Posterior vena cava (tissue), 2 donors: ENCODE results near the gene CACNA1B. TPM values are rescaled to one million over a fixed set of nuclear protein-coding genes. Genes with fewer than 3 reads are reported as not detected.

Source experiments
- DNase-seq: peaks from one replicate; pipeline ENCODE4 v3.0.0-alpha.2; 2020; ENCODE audit warnings: low spot score
- intact Hi-C, 2 donors: fragments of 100-400 bp; cut with DNase I; formaldehyde crosslinking; loops; one replicate each; pipeline versions ENCODE4 v1.14.1 to v1.14.2; 2022 to 2023
- total RNA-seq, 2 donors: library from RNA; stranded (reverse); fragmentation: NEBNext Ultra II Directional; extraction: Animal tissue kit (Norgen Biotek cat#: 25700); gene quantifications; one replicate each; pipeline ENCODE4 v1.2.1, GENCODE V29; 2021
- donor health status: DM: yes; HTN: yes; CAD: no.
- donor health status: DM: yes; HTN: yes; CAD: no.

Gene CACNA1B
- total RNA-seq, 2 donors from 2014 or later: 0.09 to 0.10 TPM

DNA sequence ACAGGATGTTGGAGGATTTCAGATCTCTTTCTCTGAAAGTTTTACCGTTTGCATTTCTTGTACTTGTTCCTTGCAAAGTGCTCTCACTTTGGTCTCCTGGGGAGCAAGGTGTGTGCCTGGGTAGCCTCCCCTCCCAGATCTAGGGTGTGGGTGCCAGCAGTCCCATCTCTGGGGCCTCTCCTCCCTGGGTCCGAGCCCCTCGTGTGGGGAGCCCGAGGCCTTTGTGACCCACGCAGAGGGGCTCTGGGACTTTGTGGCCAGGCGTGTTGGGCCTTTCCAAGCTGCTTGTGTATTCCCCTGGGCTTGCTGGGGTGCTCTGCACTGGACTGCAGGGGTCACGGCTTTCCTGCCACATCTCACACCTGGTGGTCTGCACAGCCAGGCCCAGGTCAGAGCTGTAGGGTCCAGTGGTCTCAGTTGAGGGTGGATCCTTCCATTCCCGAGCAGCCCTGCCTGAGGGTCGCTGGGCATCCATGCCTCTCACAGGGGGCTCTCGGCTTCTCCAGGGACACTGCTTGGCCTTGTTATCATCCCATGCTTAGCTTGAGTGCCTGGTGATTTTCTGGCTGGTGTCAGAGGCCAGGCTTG is 96.3 kb downstream of the CACNA1B start:
- peak; percentile 61 for DNase-seq
- intact Hi-C loops: no loop called here

DNA sequence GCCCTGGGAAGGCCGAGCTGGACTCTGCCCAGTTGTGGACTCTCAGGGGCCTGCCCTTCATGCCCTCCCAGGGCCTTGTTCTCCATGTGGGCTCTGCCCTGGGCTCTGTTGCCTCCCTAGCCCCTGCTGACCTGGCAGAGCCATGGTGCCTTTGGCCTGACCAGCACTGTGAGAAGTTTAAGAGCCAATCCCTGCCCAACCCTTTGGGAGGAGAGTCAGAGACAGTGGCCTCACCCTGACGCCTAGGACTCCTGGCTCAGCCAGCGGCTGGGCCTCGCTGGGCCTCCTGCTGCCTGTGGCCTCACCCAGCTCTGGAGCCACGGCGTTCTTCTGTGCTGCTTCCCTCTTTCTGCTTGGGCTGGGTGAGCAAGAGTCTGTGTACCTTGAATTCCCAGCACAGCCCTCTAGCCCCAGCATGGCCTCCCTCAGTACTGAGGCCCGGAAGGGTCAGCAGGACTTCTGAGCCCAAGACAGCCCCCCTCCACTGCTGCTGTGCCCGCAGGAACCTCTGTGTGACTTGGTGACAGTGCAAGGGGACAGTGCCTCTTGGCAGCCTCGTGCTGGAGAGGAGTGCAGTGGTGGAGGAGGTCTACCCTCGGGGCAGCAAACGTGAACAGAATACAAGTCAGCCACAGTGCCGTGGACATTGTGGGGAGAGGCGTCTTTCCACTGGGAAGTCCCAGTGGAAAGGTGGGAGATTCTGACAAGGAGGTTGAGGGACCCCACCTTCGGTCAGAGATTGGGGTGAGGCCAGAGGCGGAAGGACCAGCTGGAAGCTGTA is 97.4 kb downstream of the CACNA1B start:
- peak; percentile 46 for DNase-seq
- intact Hi-C loops: no loop called here

DNA sequence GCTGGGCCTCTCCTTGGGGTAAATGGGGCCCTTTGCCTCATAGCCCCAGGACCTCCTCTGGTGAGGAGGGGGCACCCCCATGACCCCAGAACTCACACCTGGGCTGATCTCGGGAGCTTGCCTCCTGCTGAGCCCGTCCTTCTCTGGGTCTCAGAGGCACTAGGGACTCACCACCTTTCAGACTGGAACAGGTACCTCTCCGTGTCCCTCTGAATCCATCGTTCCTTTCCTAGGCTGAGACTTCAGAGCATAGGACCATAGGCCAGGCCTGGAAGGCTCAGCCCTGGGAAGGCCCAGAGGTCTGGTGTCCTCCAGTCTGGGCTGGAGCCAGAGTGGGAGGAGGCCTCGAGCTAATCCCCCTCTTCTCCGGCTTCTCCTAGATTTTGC is 97.9 kb downstream of the CACNA1B start:
- intact Hi-C loops: no loop called here
- peak; percentile 46 for DNase-seq

DNA sequence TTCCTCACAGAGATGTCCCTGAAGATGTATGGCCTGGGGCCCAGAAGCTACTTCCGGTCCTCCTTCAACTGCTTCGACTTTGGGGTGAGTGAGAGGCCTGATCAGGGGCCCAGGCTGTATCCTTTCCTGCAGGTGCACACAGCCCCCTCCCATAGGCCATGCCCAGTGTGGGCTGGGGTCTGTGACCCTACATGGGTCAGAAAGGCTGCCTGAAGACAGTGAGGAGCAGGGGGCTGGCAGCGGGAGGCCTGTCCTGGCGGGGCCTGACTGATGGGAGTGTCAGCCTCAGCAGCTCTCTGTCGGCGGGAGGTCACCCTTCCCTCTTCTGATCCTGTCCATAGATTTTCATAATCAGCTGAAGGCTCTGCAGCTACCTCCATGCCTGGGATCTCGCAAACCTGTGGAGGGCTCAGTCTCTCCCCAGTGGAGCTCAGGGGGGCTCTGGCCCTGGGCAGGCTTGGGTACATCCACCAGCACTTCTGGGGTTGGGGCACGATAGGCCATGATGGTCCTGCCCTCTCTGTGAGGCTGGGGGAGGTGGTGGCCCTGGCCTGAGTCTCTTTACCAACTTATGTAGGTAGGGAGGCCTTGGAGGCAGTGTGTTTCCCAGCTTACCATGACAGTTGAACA is 98.5 kb downstream of the CACNA1B start:
- peak; percentile 71 for DNase-seq
- intact Hi-C loops: no loop called here

GRCh38 chr9:137977571-137978261 is 100.1 kb downstream of the CACNA1B start:
- intact Hi-C loops: no loop called here
- DNase-seq: peak; percentile 65

DNA sequence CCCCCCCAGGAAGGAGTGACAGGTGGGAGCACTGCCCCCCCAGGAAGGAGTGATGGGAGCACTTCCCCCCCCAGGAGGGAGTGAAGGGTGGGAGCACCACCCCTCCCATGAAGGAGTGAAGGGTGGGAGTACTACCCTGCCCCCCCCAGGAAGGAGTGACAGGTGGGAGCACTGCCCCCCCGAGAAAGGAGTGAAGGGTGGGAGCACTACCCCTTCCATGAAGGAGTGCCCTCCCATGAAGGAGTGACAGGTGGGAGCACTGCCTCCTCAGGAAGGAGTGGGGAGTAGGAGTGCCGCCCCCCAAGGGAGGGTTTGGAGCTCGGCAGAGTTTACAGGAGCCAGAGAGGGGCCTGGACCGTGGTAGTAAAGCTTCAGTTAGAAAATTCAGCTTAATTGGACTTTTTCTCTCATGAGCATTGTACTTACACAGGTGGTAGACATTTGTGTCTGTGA is 100.7 kb downstream of the CACNA1B start:
- DNase-seq: peak; percentile 17
- intact Hi-C loops: no loop called here

- intact Hi-C loops: no loop called here
- DNase-seq: no peak
Observed at GRCh38 chr9:137982200-137982599, 104.6 kb downstream of the CACNA1B start.

- no peak for DNase-seq
Observed at GRCh38 chr9:137984005-137984404, 106.4 kb downstream of the CACNA1B start.

GRCh38 chr9:137984520-137985257 is 107.1 kb downstream of the CACNA1B start:
- DNase-seq: no peak
- intact Hi-C loops: no loop called here

More at GRCh38 chr9:137984005-137984404, 106.4 kb downstream of the CACNA1B start:
- intact Hi-C loops: no loop called here

DNA sequence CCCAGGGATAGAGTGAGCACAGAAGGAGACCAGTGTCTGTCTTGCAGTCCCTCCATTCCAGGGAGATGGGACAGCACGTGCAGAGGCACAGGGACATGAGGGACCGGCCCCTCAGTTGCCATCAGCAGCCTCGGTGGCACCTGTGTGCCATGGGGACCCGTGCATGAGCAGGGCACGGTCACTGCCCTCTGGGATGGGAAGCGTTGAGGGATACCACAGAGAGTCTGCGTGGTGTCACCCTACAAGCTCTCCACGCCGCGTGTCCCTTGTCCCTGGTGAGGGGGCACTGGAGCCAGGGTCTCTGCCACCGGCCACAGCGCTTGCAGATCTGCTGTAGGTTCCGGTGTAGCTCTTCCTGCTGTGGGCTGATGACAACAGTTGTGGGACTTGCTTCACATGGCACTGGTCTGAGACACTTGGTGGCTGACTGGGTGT is 108.1 kb downstream of the CACNA1B start:
- intact Hi-C loops: no loop called here

GRCh38 chr9:137986268-137987099 is 108.9 kb downstream of the CACNA1B start:
- DNase-seq: peak; percentile 78
- intact Hi-C loops: no loop called here

More for the DNA sequence above, 108.1 kb downstream of the CACNA1B start:
- DNase-seq: peak; percentile 69

GRCh38 chr9:137987244-137988030 is 109.9 kb downstream of the CACNA1B start:
- DNase-seq: no peak
- intact Hi-C loops: no loop called here

- intact Hi-C loops: no loop called here
- no peak for DNase-seq
Observed at GRCh38 chr9:137988051-137988450, 110.5 kb downstream of the CACNA1B start.

- intact Hi-C loops: no loop called here
- no peak for DNase-seq
Observed at GRCh38 chr9:137988701-137989100, 111.1 kb downstream of the CACNA1B start.

GRCh38 chr9:137989156-137989555 is 111.6 kb downstream of the CACNA1B start:
- intact Hi-C loops: no loop called here
- no peak for DNase-seq

- DNase-seq: no peak
- intact Hi-C loops: no loop called here
Observed at GRCh38 chr9:137989999-137990715, 112.6 kb downstream of the CACNA1B start.
